Measurements from ENCODE around the gene SND1. TPM values are rescaled to one million over a fixed set of nuclear protein-coding genes. Genes with fewer than 3 reads are reported as not detected.

The SND1 gene
- total RNA-seq, 1 donor from 2014 or later: 165 TPM

- Mint-ChIP-seq H3K4me3 (ENCODE audit: unreplicated experiment) (peak overlapping the region; percentile 30), H3K36me3 (ENCODE audit: unreplicated experiment) (no peaks in the 10 kb centered on the region), H3K27ac (ENCODE audit: unreplicated experiment) (peak overlapping the region; percentile 62), H3K9me3 (ENCODE audit: unreplicated experiment) (peaks cover 2% of the 10 kb centered on the region), H3K4me1 (ENCODE audit: low read depth, unreplicated experiment) (peaks cover 49% of the 10 kb centered on the region), H3K27me3 (ENCODE audit: unreplicated experiment) (peaks cover 4% of the 10 kb centered on the region)
- TF ChIP-seq CTCF (IDR thresholded peaks at IDR 0.05; ENCODE audit: partially characterized antibody, unreplicated experiment): no peak
- DNase-seq: no peak
These were observed 79.6 kb downstream of the SND1 start for GRCh38 chr7:127731431-127732080.

- H3K27me3 Mint-ChIP-seq (ENCODE audit: unreplicated experiment): peaks cover 4% of the 10 kb centered on the region
- no peak overlapping the region for H3K27ac Mint-ChIP-seq (ENCODE audit: unreplicated experiment)
- H3K9me3 Mint-ChIP-seq (ENCODE audit: unreplicated experiment): peaks cover 2% of the 10 kb centered on the region
- TF ChIP-seq CTCF (IDR thresholded peaks at IDR 0.05; ENCODE audit: partially characterized antibody, unreplicated experiment): no peak
- peaks cover 47% of the 10 kb centered on the region for H3K4me1 Mint-ChIP-seq (ENCODE audit: low read depth, unreplicated experiment)
- no peak for DNase-seq
- H3K4me3 Mint-ChIP-seq (ENCODE audit: unreplicated experiment): no peak overlapping the region
- H3K36me3 Mint-ChIP-seq (ENCODE audit: unreplicated experiment): no peaks in the 10 kb centered on the region
These were observed 80.3 kb downstream of the SND1 start for GRCh38 chr7:127732306-127732705.

- Mint-ChIP-seq H3K9me3 (ENCODE audit: unreplicated experiment) (peaks cover 2% of the 10 kb centered on the region), H3K4me1 (ENCODE audit: low read depth, unreplicated experiment) (peaks cover 37% of the 10 kb centered on the region), H3K27ac (ENCODE audit: unreplicated experiment) (no peak overlapping the region), H3K4me3 (ENCODE audit: unreplicated experiment) (no peak overlapping the region), H3K36me3 (ENCODE audit: unreplicated experiment) (no peaks in the 10 kb centered on the region), H3K27me3 (ENCODE audit: unreplicated experiment) (peaks cover 6% of the 10 kb centered on the region)
- TF ChIP-seq CTCF (IDR thresholded peaks at IDR 0.05; ENCODE audit: partially characterized antibody, unreplicated experiment): no peak
- DNase-seq: no peak
These were observed 82.0 kb downstream of the SND1 start for GRCh38 chr7:127733986-127734385.

- Mint-ChIP-seq H3K36me3 (ENCODE audit: unreplicated experiment) (no peaks in the 10 kb centered on the region), H3K4me1 (ENCODE audit: low read depth, unreplicated experiment) (peaks cover 39% of the 10 kb centered on the region), H3K4me3 (ENCODE audit: unreplicated experiment) (no peak overlapping the region), H3K27me3 (ENCODE audit: unreplicated experiment) (peaks cover 4% of the 10 kb centered on the region), H3K9me3 (ENCODE audit: unreplicated experiment) (peaks cover under 1% of the 10 kb centered on the region), H3K27ac (ENCODE audit: unreplicated experiment) (no peak overlapping the region)
- no peak for TF ChIP-seq CTCF (IDR thresholded peaks at IDR 0.05; ENCODE audit: partially characterized antibody, unreplicated experiment)
- no peak for DNase-seq
These were observed 84.5 kb downstream of the SND1 start for GRCh38 chr7:127736511-127736910.

- H3K9me3 Mint-ChIP-seq (ENCODE audit: unreplicated experiment): no peaks in the 10 kb centered on the region
- H3K27ac Mint-ChIP-seq (ENCODE audit: unreplicated experiment): no peak overlapping the region
- no peak overlapping the region for H3K4me3 Mint-ChIP-seq (ENCODE audit: unreplicated experiment)
These were observed 86.9 kb downstream of the SND1 start for GRCh38 chr7:127738859-127739258.

More at GRCh38 chr7:127738859-127739258, 86.9 kb downstream of the SND1 start:
- DNase-seq: no peak
- Mint-ChIP-seq H3K27me3 (ENCODE audit: unreplicated experiment) (peaks cover 4% of the 10 kb centered on the region), H3K36me3 (ENCODE audit: unreplicated experiment) (no peaks in the 10 kb centered on the region), H3K4me1 (ENCODE audit: low read depth, unreplicated experiment) (peaks cover 33% of the 10 kb centered on the region)
- TF ChIP-seq CTCF (IDR thresholded peaks at IDR 0.05; ENCODE audit: partially characterized antibody, unreplicated experiment): no peak
